Activated naive CD8-positive, alpha-beta T cell treated with anti-CD3 and anti-CD28 coated beads, Interleukin-2, amount 10 ng/mL, durations not matched to agents 7 days and 5 days (primary cell): ENCODE data around the gene MYRFL. TPM values are rescaled to one million over a fixed set of nuclear protein-coding genes. Genes with fewer than 3 reads are reported as not detected.
"Not testable (repeated sequence)": the region's sequence is repeated elsewhere in the genome, so short reads cannot be mapped to it uniquely, and the experiment has no call there.

Experiments used
- ATAC-seq: fragments of 150-1000 bp; cut with Tn5 transposase; one replicate; pipeline ENCODE4 v1.10.0; 2021; ENCODE audit warnings: low read depth, moderate library complexity
- POLR2A ChIA-PET: fragments of 350-600 bp; sonication (Branson Sonifier 250); formaldehyde crosslinking; loops from one replicate; lab custom pipeline; 2021; ENCODE audit warnings: antibody characterized with exemption; lab: Charles Lee
- DNase-seq: peaks from one replicate; pipeline ENCODE4 v3.0.0; 2021
- H3K27ac Mint-ChIP-seq: one replicate; pipeline ENCODE4 v1.8.0; 2022; ENCODE audit warnings: mild to moderate bottlenecking, mixed read lengths
- H3K27me3 Mint-ChIP-seq: one replicate; pipeline ENCODE4 v1.8.0; 2022; ENCODE audit warnings: mild to moderate bottlenecking, moderate library complexity, mixed read lengths
- H3K36me3 Mint-ChIP-seq: one replicate; pipeline ENCODE4 v1.8.0; 2021; ENCODE audit warnings: mild to moderate bottlenecking, mixed read lengths
- H3K4me1 Mint-ChIP-seq: one replicate; pipeline ENCODE4 v1.8.0; 2021; ENCODE audit warnings: mixed read lengths
- H3K4me3 Mint-ChIP-seq: one replicate; pipeline ENCODE4 v1.8.0; 2022; ENCODE audit warnings: mild to moderate bottlenecking, moderate library complexity, mixed read lengths
- H3K9me3 Mint-ChIP-seq: one replicate; pipeline ENCODE4 v1.8.0; 2021; ENCODE audit warnings: mixed read lengths
- total RNA-seq, 2 experiments: library from RNA; stranded (reverse); gene quantifications; one replicate each; pipeline ENCODE4 v1.2.3, GENCODE V29; 2021

Gene MYRFL
- total RNA-seq, 2 experiments from 2014 or later, result not detected

GRCh38 chr12:69833696-69834095 is 8.7 kb downstream of the MYRFL start:
- Mint-ChIP-seq H3K27me3 (peaks cover 10% of the 10 kb centered on the region), H3K27ac (no peak overlapping the region), H3K36me3 (no peaks in the 10 kb centered on the region), H3K4me3 (no peak overlapping the region), H3K4me1 (no peaks in the 10 kb centered on the region), H3K9me3 (no peaks in the 10 kb centered on the region)
- DNase-seq (no peak), ATAC-seq (no peak)
- POLR2A ChIA-PET, result no interaction called here

- DNase-seq (no peak), ATAC-seq (no peak)
- Mint-ChIP-seq H3K27me3 (peaks cover 10% of the 10 kb centered on the region), H3K4me3 (no peak overlapping the region), H3K36me3 (no peaks in the 10 kb centered on the region), H3K9me3 (no peaks in the 10 kb centered on the region), H3K27ac (no peak overlapping the region), H3K4me1 (no peaks in the 10 kb centered on the region)
- POLR2A ChIA-PET, result no interaction called here
Measured at GRCh38 chr12:69834147-69834546, 9.1 kb downstream of the MYRFL start.

DNA sequence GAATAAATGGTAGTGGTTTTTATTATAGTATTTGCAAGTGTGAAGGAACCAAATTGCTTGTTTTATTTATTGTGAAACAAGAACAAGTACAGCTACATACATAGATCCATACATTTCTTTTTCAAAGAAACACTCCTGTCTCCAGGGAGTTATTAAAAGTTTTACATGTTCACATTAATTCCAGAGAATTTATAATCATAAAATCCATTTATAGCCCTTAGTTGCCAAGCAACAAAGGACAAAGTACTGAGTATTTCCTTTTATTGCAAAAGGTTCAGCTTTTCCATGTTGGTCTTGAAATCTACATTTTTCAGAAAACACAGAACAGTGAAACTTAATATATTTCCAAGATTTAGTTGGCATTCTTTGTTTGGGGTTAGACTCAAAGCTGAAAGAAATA is 9.5 kb downstream of the MYRFL start:
- POLR2A ChIA-PET, result no interaction called here
- Mint-ChIP-seq H3K4me1 (no peaks in the 10 kb centered on the region), H3K9me3 (no peaks in the 10 kb centered on the region), H3K36me3 (no peaks in the 10 kb centered on the region), H3K4me3 (no peak overlapping the region), H3K27ac (no peak overlapping the region), H3K27me3 (peaks cover 10% of the 10 kb centered on the region)
- ATAC-seq (no peak), DNase-seq (no peak)

- POLR2A ChIA-PET, result no interaction called here
- H3K4me3 Mint-ChIP-seq, result no peak overlapping the region
- H3K36me3 Mint-ChIP-seq, result no peaks in the 10 kb centered on the region
- no peaks in the 10 kb centered on the region for H3K9me3 Mint-ChIP-seq
- H3K27ac Mint-ChIP-seq, result no peak overlapping the region
- ATAC-seq (no peak), DNase-seq (no peak)
- H3K4me1 Mint-ChIP-seq, result no peaks in the 10 kb centered on the region
- peaks cover 10% of the 10 kb centered on the region for H3K27me3 Mint-ChIP-seq
Measured at GRCh38 chr12:69835081-69835480, 10.1 kb downstream of the MYRFL start.

DNA sequence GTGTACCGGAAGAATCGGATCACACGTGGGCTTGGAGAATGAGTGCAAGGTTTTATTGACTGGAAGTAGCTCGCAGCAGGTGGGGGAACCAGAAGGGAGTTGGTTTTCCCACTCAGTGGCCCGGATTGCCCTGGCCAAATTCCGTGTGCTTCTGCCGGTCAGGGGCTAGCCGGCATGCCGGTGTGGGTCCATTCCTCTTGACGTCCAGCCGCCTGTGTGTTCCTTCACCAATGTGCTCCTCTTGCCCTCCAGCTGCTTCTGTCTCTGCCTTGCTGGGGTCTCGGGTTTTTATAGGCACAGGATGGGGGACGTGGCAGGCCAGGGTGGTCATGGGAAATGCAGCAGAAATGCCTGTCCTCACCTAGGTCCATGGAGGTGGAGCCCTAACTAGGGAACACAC is 11.0 kb downstream of the MYRFL start:
- H3K9me3 Mint-ChIP-seq, result no peaks in the 10 kb centered on the region
- H3K27ac Mint-ChIP-seq, result no peak overlapping the region
- DNase-seq (no peak), ATAC-seq (no peak)
- POLR2A ChIA-PET, result no interaction called here
- H3K4me3 Mint-ChIP-seq, result no peak overlapping the region
- peaks cover 6% of the 10 kb centered on the region for H3K27me3 Mint-ChIP-seq
- no peaks in the 10 kb centered on the region for H3K4me1 Mint-ChIP-seq
- no peaks in the 10 kb centered on the region for H3K36me3 Mint-ChIP-seq

DNA sequence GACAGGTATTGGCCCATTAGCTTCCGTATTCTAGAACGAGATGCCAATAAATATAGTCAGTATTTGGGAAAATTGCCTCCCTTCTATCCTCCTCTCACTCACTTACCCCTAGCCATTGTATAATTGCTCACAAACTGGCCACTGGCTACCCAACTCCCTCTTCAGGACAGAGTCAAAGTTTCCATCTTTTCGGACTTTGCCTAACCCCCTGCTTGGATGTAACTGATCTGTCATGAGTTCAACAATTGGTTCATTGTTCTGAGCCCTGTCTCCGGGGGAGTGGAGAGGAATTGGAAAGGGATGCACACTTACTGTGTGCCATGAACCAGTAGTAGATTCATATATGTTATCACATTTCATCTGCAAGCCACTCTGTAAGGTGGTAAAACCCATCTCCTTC is 12.2 kb downstream of the MYRFL start:
- peaks cover 8% of the 10 kb centered on the region for H3K27me3 Mint-ChIP-seq
- H3K9me3 Mint-ChIP-seq, result no peaks in the 10 kb centered on the region
- no peak overlapping the region for H3K27ac Mint-ChIP-seq
- H3K4me3 Mint-ChIP-seq, result no peak overlapping the region
- no peak for ATAC-seq
- POLR2A ChIA-PET, result no interaction called here
- H3K4me1 Mint-ChIP-seq, result no peaks in the 10 kb centered on the region
- H3K36me3 Mint-ChIP-seq, result no peaks in the 10 kb centered on the region
- no peak for DNase-seq

GRCh38 chr12:69837657-69838415 is 12.8 kb downstream of the MYRFL start:
- POLR2A ChIA-PET, result no interaction called here
- ATAC-seq (no peak), DNase-seq (no peak)
- H3K4me3 Mint-ChIP-seq, result no peak overlapping the region
- no peaks in the 10 kb centered on the region for H3K4me1 Mint-ChIP-seq
- H3K36me3 Mint-ChIP-seq, result no peaks in the 10 kb centered on the region
- no peak overlapping the region for H3K27ac Mint-ChIP-seq
- peaks cover 10% of the 10 kb centered on the region for H3K27me3 Mint-ChIP-seq
- H3K9me3 Mint-ChIP-seq, result no peaks in the 10 kb centered on the region

- no peaks in the 10 kb centered on the region for H3K4me1 Mint-ChIP-seq
- no peak overlapping the region for H3K27ac Mint-ChIP-seq
- no peak overlapping the region for H3K4me3 Mint-ChIP-seq
- POLR2A ChIA-PET, result no interaction called here
- ATAC-seq (no peak), DNase-seq (no peak)
- peaks cover 10% of the 10 kb centered on the region for H3K27me3 Mint-ChIP-seq
- no peaks in the 10 kb centered on the region for H3K36me3 Mint-ChIP-seq
- H3K9me3 Mint-ChIP-seq, result no peaks in the 10 kb centered on the region
Measured at GRCh38 chr12:69840727-69841126, 15.7 kb downstream of the MYRFL start.

DNA sequence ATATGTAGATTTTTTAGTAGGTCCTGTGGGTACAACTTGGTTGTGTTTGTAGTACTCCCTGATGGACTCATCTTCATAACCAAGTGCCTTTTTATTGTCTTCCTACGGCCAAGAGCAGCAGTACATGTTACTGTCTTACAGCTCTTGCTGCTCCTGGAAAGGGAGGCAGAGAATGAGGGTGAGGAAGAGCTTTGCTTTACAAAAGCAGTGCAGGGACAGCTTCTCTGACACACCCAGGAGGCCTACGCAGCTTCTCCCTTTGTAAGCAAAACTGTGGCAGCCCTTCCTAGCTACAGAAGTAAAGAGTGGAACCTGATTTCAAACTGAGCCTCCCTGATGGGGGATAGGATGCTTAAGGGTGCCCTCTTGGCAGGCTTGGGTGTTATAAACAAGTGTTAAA is 18.6 kb downstream of the MYRFL start:
- no peak for ATAC-seq
- Mint-ChIP-seq H3K4me3 (no peak overlapping the region), H3K4me1 (no peaks in the 10 kb centered on the region), H3K36me3 (no peaks in the 10 kb centered on the region), H3K27ac (no peak overlapping the region), H3K9me3 (no peaks in the 10 kb centered on the region), H3K27me3 (peaks cover 10% of the 10 kb centered on the region)
- POLR2A ChIA-PET, result no interaction called here
- no peak for DNase-seq

DNA sequence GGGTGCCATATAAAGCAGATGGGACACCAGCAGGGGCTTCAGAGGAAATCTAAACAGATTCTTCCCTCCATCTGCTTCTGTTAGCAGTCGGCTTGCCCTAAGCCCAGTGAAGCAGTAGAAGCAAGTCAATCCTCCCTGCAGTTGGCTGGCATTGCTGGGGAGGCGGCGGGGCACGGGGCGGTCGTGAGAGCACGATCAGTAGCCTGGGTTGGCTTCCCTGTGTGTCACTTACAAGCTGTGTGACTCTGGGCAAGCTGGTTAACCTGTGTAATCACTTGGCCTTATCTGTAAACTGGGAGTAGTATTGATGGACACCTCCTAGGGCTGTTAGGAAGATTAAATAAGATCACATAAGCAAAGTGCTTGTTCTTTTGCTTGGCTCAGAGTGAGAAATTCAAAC is 19.4 kb downstream of the MYRFL start:
- POLR2A ChIA-PET, result no interaction called here
- Mint-ChIP-seq H3K27me3 (peaks cover 10% of the 10 kb centered on the region), H3K36me3 (no peaks in the 10 kb centered on the region), H3K27ac (no peak overlapping the region), H3K4me3 (no peak overlapping the region), H3K9me3 (no peaks in the 10 kb centered on the region), H3K4me1 (no peaks in the 10 kb centered on the region)
- DNase-seq (no peak), ATAC-seq (no peak)

DNA sequence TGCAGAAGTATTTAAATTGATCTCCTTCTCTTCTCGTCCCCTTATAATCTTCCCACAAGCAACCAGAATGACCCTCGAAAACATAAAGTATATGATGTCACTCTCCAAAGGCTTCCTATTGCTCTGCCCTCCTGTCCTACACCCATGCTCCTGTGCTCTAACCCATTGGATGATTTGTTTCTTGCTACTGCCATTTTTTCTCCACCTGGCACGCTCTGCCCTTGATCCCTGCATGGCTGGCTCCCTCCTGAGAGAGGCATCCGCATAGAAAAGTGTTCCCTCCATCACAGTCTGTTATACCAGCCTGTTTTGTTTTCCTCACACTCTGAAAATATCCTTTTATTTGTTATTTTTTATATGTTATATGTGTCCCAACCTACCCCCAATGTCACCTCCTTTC is 19.8 kb downstream of the MYRFL start:
- H3K4me1 Mint-ChIP-seq, result no peaks in the 10 kb centered on the region
- peaks cover 10% of the 10 kb centered on the region for H3K27me3 Mint-ChIP-seq
- POLR2A ChIA-PET, result no interaction called here
- no peaks in the 10 kb centered on the region for H3K36me3 Mint-ChIP-seq
- H3K4me3 Mint-ChIP-seq, result no peak overlapping the region
- no peak for ATAC-seq
- DNase-seq, result no peak
- H3K27ac Mint-ChIP-seq, result no peak overlapping the region
- H3K9me3 Mint-ChIP-seq, result no peaks in the 10 kb centered on the region

DNA sequence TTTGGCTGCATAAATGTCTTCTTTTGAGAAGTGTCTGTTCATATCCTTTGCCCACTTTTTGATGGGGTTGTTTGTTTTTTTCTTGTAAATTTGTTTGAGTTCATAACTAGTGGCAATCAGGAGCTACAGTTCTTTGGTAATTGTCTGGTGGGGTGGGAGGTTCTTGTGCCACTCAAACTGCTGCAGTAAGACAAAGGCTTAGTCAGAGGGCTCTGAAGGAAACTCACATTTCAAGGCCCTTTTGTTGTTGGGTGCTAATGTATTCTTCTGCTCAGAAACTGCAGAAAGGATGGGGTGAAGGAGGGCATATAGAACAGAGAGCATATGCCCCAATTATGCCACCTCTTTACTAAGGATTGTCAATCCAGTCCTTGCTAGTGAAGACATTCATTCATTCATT is 21.9 kb downstream of the MYRFL start:
- H3K4me1 Mint-ChIP-seq, result no peaks in the 10 kb centered on the region
- peaks cover 8% of the 10 kb centered on the region for H3K27me3 Mint-ChIP-seq
- no peak overlapping the region for H3K4me3 Mint-ChIP-seq
- no peak for DNase-seq
- POLR2A ChIA-PET, result no interaction called here
- no peak overlapping the region for H3K27ac Mint-ChIP-seq
- H3K9me3 Mint-ChIP-seq, result no peaks in the 10 kb centered on the region
- H3K36me3 Mint-ChIP-seq, result no peaks in the 10 kb centered on the region
- ATAC-seq, result no peak

- H3K27ac Mint-ChIP-seq, result no peak overlapping the region
- DNase-seq (no peak), ATAC-seq (no peak)
- POLR2A ChIA-PET, result no interaction called here
- H3K4me3 Mint-ChIP-seq, result no peak overlapping the region
- H3K9me3 Mint-ChIP-seq, result no peaks in the 10 kb centered on the region
- no peaks in the 10 kb centered on the region for H3K4me1 Mint-ChIP-seq
- peaks cover 3% of the 10 kb centered on the region for H3K27me3 Mint-ChIP-seq
- no peaks in the 10 kb centered on the region for H3K36me3 Mint-ChIP-seq
Measured at GRCh38 chr12:69851976-69852375, 26.9 kb downstream of the MYRFL start.

- POLR2A ChIA-PET, H3K27me3 Mint-ChIP-seq, DNase-seq, H3K4me1 Mint-ChIP-seq, H3K9me3 Mint-ChIP-seq, H3K36me3 Mint-ChIP-seq, H3K4me3 Mint-ChIP-seq, H3K27ac Mint-ChIP-seq, ATAC-seq: not testable (repeated sequence)
Measured at GRCh38 chr12:69853176-69853961, 28.3 kb downstream of the MYRFL start.
